ENCODE results near the gene GALNT16. TPM values are rescaled to one million over a fixed set of nuclear protein-coding genes. Genes with fewer than 3 reads are reported as not detected.

The GALNT16 gene
- total and polyA plus RNA-seq, 11 donors: 17.0 to 81.6 (median 51.3) TPM

- H3K4me3 ChIP-seq: no peak overlapping the region
- H3K27me3 ChIP-seq: no peaks in the 10 kb centered on the region
- WGBS, 4 donors: 35 to 46% (median 44%) methylated on average over 5 to 6 of the region's 6 CpGs
- H3K4me1 ChIP-seq: peaks cover 4 to 54% (median 33%) of the 10 kb centered on the region in 12 donors
- H3K27ac ChIP-seq: peak overlapping the region in 11 of 12 donors; percentile 61 to 81 (median 74)
- TF ChIP-seq POLR2A (IDR thresholded peaks at IDR 0.05) (no peak), CTCF (IDR thresholded peaks at IDR 0.05) (peak in 1 of 12 donors; percentile 1)
- DNase-seq: peak in 4 of 5 donors; percentile 80 to 88 (median 82)
- intact Hi-C loops (cut with DNase I): loop anchor here in 3 of 10 donors (1.0 to 5.0 kb wide), 3 partner anchors 28 to 56 kb away; partner anchors contain the start of gene GALNT16 (in 2 of the 3)
- H3K9me3 ChIP-seq: no peaks in the 10 kb centered on the region
- H3K36me3 ChIP-seq: peaks cover 0 to 3% (median 0%) of the 10 kb centered on the region in 9 donors
- peak; percentile 95 to 97 (median 95) for ATAC-seq
Measured at GRCh38 chr14:69317102-69317755, 57.3 kb downstream of the GALNT16 start.

GRCh38 chr14:69317780-69318179 lies 57.8 kb downstream of the GALNT16 start:
- 40 to 58% (median 51%) methylated on average over 5 of the region's 5 CpGs for WGBS, 4 donors
- intact Hi-C loops (cut with DNase I): loop anchor here in 3 of 10 donors (1.0 to 5.0 kb wide), 3 partner anchors 29 to 56 kb away; partner anchors contain the start of gene GALNT16 (in 2 of the 3)
- DNase-seq: peak in 2 of 5 donors; percentile 19 to 40
- Histone ChIP-seq H3K4me3 (no peak overlapping the region), H3K36me3 (peaks cover 0 to 3% (median 0%) of the 10 kb centered on the region in 9 donors), H3K27ac (peak overlapping the region in 11 of 12 donors; percentile 60 to 81 (median 73)), H3K9me3 (no peaks in the 10 kb centered on the region), H3K27me3 (no peaks in the 10 kb centered on the region), H3K4me1 (peaks cover 4 to 48% (median 32%) of the 10 kb centered on the region in 12 donors)
- TF ChIP-seq CTCF (IDR thresholded peaks at IDR 0.05) (no peak), POLR2A (IDR thresholded peaks at IDR 0.05) (no peak)
- no peak for ATAC-seq

- Histone ChIP-seq H3K9me3 (no peaks in the 10 kb centered on the region), H3K27me3 (no peaks in the 10 kb centered on the region), H3K27ac (peak overlapping the region in 7 of 12 donors; percentile 61 to 81 (median 73)), H3K4me1 (peaks cover 4 to 44% (median 30%) of the 10 kb centered on the region in 12 donors), H3K36me3 (peaks cover 0 to 3% (median 0%) of the 10 kb centered on the region in 9 donors), H3K4me3 (no peak overlapping the region)
- ATAC-seq (no peak), DNase-seq (no peak)
- 85 to 90% (median 87%) methylated on average over 2 of the region's 2 CpGs for WGBS, 4 donors
- TF ChIP-seq CTCF (IDR thresholded peaks at IDR 0.05) (no peak), POLR2A (IDR thresholded peaks at IDR 0.05) (no peak)
- intact Hi-C loops (cut with DNase I): loop anchor here in 2 of 10 donors (5.0 kb wide), 1 partner anchor 56 kb away; the partner anchor contains the start of gene GALNT16 (in 2 of the 2)
Measured at GRCh38 chr14:69318241-69318640, 58.3 kb downstream of the GALNT16 start.

- Histone ChIP-seq H3K27me3 (no peaks in the 10 kb centered on the region), H3K4me3 (no peak overlapping the region), H3K36me3 (peaks cover 0 to 3% (median 0%) of the 10 kb centered on the region in 9 donors), H3K27ac (no peak overlapping the region), H3K4me1 (peaks cover 4 to 44% (median 30%) of the 10 kb centered on the region in 12 donors), H3K9me3 (no peaks in the 10 kb centered on the region)
- WGBS, 4 donors: 89 to 92% (median 91%) methylated on average over 8 of the region's 8 CpGs
- intact Hi-C loops (cut with DNase I): loop anchor here in 2 of 10 donors (5.0 kb wide), 1 partner anchor 57 kb away; the partner anchor contains the start of gene GALNT16 (in 2 of the 2)
- no peak for ATAC-seq
- TF ChIP-seq POLR2A (IDR thresholded peaks at IDR 0.05) (no peak), CTCF (IDR thresholded peaks at IDR 0.05) (no peak)
- peak in 1 of 5 donors; percentile 13 for DNase-seq
Measured at GRCh38 chr14:69318901-69319475, 59.0 kb downstream of the GALNT16 start.

Measured in heart left ventricle (tissue), 16 donors.